GM12865 (cell line): ENCODE measurements around the gene DENND1A.
A peak's percentile ranks its signal among the peaks of the same experiment; 100 is the strongest.
"Not testable (repeated sequence)": the region's sequence is repeated elsewhere in the genome, so short reads cannot be mapped to it uniquely, and the experiment has no call there.

Experiments used
- DNase-seq: peaks from one replicate; pipeline ENCODE4 v3.0.0; 2010; ENCODE audit warnings: low read depth
- H3K4me3 ChIP-seq: 2 replicates; pipeline ENCODE4 v1.5.1; 2011; ENCODE audit warnings: mild to moderate bottlenecking, low read depth, low read length, control low read depth
- CTCF ChIP-seq: IDR thresholded peaks from 2 replicates; pipeline ENCODE4 v1.5.1; 2011; ENCODE audit warnings: low read length, control low read depth, low read depth, inconsistent platforms; ENCODE audit not compliant: insufficient read depth; ENCODE audit errors: missing control alignments

DENND1A gene

GRCh38 chr9:123946101-123946821 is 16.3 kb upstream of the DENND1A start:
- DNase-seq, result no peak
- H3K4me3 ChIP-seq, result no peak overlapping the region
- TF ChIP-seq CTCF, result no peak

GRCh38 chr9:123945532-123945931 is 15.6 kb upstream of the DENND1A start:
- no peak for TF ChIP-seq CTCF
- no peak overlapping the region for H3K4me3 ChIP-seq
- DNase-seq, result no peak

- DNase-seq, H3K4me3 ChIP-seq: not testable (repeated sequence)
These were observed 14.5 kb upstream of the DENND1A start for GRCh38 chr9:123944464-123944863.

- DNase-seq, result no peak
- no peak overlapping the region for H3K4me3 ChIP-seq
- no peak for TF ChIP-seq CTCF
These were observed 13.7 kb upstream of the DENND1A start for GRCh38 chr9:123943671-123944070.

GRCh38 chr9:123942542-123942941 is 12.6 kb upstream of the DENND1A start:
- DNase-seq, result no peak
- H3K4me3 ChIP-seq, result no peak overlapping the region
- no peak for TF ChIP-seq CTCF

- no peak for DNase-seq
- no peak overlapping the region for H3K4me3 ChIP-seq
- no peak for TF ChIP-seq CTCF
These were observed 11.7 kb upstream of the DENND1A start for GRCh38 chr9:123941524-123942070.

GRCh38 chr9:123940721-123941523 is 11.0 kb upstream of the DENND1A start:
- peak; percentile 80 for DNase-seq
- no peak overlapping the region for H3K4me3 ChIP-seq
- no peak for TF ChIP-seq CTCF
